C4-2B (cell line): ENCODE data around the gene CFAP54.

Source experiments
- CTCF ChIP-seq: fragments of 450-650 bp; conservative IDR thresholded peaks from 2 replicates; pipeline ENCODE4 v1.5.1; 2017; ENCODE audit warnings: mild to moderate bottlenecking
- ZFX ChIP-seq: fragments of 450-650 bp; IDR thresholded peaks from 2 replicates; pipeline ENCODE4 v1.6.1; 2017

- no peak for TF ChIP-seq CTCF
- TF ChIP-seq ZFX, result no peak
Measured at GRCh38 chr12:96780330-96780729, 291.0 kb downstream of the CFAP54 start.
